Measurements from ENCODE around the gene PIP5K1C. TPM values are rescaled to one million over a fixed set of nuclear protein-coding genes. Genes with fewer than 3 reads are reported as not detected.

Gene PIP5K1C
- total RNA-seq, 1 experiment from 2014 or later: 34.0 TPM

DNA sequence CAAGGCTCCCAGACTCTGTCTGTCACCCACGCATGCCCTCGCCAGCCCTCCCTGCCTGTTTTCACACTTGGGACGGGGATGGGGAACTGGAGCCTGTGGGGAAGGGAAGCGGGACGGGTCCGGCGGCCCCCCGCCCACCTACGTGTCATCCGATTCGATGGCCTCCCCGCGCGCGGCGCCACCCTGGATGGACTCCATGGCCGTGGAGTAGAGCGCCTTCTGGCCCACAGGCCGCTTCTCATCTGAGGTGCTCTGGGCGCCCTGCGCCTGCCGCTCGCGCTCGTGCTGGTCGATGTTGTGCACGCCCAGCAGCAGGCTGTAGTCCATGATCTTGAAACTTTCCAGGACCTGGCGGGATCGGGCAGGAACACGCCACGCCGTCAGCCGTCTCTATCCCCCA is 48.6 kb downstream of the PIP5K1C start:
- H3K36me3 Mint-ChIP-seq: peaks cover 2% of the 10 kb centered on the region; the same call in 1 of the 2 replicates
- CTCF ChIA-PET: no interaction called here
- H3K27me3 Mint-ChIP-seq (ENCODE audit: low read depth): no peaks in the 10 kb centered on the region
- TF ChIP-seq, protein P1, sequence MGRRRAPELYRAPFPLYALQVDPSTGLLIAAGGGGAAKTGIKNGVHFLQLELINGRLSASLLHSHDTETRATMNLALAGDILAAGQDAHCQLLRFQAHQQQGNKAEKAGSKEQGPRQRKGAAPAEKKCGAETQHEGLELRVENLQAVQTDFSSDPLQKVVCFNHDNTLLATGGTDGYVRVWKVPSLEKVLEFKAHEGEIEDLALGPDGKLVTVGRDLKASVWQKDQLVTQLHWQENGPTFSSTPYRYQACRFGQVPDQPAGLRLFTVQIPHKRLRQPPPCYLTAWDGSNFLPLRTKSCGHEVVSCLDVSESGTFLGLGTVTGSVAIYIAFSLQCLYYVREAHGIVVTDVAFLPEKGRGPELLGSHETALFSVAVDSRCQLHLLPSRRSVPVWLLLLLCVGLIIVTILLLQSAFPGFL (CRISPR knock-in tag; IDR thresholded peaks at IDR 0.05; ENCODE audit: borderline replicate concordance): no peak
- TF ChIP-seq, protein P2, sequence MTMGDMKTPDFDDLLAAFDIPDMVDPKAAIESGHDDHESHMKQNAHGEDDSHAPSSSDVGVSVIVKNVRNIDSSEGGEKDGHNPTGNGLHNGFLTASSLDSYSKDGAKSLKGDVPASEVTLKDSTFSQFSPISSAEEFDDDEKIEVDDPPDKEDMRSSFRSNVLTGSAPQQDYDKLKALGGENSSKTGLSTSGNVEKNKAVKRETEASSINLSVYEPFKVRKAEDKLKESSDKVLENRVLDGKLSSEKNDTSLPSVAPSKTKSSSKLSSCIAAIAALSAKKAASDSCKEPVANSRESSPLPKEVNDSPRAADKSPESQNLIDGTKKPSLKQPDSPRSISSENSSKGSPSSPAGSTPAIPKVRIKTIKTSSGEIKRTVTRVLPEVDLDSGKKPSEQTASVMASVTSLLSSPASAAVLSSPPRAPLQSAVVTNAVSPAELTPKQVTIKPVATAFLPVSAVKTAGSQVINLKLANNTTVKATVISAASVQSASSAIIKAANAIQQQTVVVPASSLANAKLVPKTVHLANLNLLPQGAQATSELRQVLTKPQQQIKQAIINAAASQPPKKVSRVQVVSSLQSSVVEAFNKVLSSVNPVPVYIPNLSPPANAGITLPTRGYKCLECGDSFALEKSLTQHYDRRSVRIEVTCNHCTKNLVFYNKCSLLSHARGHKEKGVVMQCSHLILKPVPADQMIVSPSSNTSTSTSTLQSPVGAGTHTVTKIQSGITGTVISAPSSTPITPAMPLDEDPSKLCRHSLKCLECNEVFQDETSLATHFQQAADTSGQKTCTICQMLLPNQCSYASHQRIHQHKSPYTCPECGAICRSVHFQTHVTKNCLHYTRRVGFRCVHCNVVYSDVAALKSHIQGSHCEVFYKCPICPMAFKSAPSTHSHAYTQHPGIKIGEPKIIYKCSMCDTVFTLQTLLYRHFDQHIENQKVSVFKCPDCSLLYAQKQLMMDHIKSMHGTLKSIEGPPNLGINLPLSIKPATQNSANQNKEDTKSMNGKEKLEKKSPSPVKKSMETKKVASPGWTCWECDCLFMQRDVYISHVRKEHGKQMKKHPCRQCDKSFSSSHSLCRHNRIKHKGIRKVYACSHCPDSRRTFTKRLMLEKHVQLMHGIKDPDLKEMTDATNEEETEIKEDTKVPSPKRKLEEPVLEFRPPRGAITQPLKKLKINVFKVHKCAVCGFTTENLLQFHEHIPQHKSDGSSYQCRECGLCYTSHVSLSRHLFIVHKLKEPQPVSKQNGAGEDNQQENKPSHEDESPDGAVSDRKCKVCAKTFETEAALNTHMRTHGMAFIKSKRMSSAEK (CRISPR knock-in tag; IDR thresholded peaks at IDR 0.05; ENCODE audit: borderline replicate concordance): no peak
- no peak for TF ChIP-seq ETV6 (CRISPR knock-in tag; IDR thresholded peaks at IDR 0.05)
- TF ChIP-seq, protein P3, sequence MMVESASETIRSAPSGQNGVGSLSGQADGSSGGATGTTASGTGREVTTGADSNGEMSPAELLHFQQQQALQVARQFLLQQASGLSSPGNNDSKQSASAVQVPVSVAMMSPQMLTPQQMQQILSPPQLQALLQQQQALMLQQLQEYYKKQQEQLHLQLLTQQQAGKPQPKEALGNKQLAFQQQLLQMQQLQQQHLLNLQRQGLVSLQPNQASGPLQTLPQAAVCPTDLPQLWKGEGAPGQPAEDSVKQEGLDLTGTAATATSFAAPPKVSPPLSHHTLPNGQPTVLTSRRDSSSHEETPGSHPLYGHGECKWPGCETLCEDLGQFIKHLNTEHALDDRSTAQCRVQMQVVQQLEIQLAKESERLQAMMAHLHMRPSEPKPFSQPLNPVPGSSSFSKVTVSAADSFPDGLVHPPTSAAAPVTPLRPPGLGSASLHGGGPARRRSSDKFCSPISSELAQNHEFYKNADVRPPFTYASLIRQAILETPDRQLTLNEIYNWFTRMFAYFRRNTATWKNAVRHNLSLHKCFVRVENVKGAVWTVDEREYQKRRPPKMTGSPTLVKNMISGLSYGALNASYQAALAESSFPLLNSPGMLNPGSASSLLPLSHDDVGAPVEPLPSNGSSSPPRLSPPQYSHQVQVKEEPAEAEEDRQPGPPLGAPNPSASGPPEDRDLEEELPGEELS (CRISPR knock-in tag; IDR thresholded peaks at IDR 0.05): no peak
- TF ChIP-seq, protein P4, sequence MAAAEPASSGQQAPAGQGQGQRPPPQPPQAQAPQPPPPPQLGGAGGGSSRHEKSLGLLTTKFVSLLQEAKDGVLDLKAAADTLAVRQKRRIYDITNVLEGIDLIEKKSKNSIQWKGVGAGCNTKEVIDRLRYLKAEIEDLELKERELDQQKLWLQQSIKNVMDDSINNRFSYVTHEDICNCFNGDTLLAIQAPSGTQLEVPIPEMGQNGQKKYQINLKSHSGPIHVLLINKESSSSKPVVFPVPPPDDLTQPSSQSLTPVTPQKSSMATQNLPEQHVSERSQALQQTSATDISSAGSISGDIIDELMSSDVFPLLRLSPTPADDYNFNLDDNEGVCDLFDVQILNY (CRISPR knock-in tag; IDR thresholded peaks at IDR 0.05): no peak
- TF ChIP-seq ZNF671 (CRISPR knock-in tag; IDR thresholded peaks at IDR 0.05): no peak
- TF ChIP-seq, protein P5, sequence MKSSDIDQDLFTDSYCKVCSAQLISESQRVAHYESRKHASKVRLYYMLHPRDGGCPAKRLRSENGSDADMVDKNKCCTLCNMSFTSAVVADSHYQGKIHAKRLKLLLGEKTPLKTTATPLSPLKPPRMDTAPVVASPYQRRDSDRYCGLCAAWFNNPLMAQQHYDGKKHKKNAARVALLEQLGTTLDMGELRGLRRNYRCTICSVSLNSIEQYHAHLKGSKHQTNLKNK (CRISPR knock-in tag; IDR thresholded peaks at IDR 0.05): no peak
- TF ChIP-seq CREM (CRISPR knock-in tag; IDR thresholded peaks at IDR 0.05): no peak
- TF ChIP-seq GABPB1 (CRISPR knock-in tag; IDR thresholded peaks at IDR 0.05): no peak
- TF ChIP-seq, protein P6, sequence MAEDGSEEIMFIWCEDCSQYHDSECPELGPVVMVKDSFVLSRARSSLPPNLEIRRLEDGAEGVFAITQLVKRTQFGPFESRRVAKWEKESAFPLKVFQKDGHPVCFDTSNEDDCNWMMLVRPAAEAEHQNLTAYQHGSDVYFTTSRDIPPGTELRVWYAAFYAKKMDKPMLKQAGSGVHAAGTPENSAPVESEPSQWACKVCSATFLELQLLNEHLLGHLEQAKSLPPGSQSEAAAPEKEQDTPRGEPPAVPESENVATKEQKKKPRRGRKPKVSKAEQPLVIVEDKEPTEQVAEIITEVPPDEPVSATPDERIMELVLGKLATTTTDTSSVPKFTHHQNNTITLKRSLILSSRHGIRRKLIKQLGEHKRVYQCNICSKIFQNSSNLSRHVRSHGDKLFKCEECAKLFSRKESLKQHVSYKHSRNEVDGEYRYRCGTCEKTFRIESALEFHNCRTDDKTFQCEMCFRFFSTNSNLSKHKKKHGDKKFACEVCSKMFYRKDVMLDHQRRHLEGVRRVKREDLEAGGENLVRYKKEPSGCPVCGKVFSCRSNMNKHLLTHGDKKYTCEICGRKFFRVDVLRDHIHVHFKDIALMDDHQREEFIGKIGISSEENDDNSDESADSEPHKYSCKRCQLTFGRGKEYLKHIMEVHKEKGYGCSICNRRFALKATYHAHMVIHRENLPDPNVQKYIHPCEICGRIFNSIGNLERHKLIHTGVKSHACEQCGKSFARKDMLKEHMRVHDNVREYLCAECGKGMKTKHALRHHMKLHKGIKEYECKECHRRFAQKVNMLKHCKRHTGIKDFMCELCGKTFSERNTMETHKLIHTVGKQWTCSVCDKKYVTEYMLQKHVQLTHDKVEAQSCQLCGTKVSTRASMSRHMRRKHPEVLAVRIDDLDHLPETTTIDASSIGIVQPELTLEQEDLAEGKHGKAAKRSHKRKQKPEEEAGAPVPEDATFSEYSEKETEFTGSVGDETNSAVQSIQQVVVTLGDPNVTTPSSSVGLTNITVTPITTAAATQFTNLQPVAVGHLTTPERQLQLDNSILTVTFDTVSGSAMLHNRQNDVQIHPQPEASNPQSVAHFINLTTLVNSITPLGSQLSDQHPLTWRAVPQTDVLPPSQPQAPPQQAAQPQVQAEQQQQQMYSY (CRISPR knock-in tag; IDR thresholded peaks at IDR 0.05): no peak
- TF ChIP-seq, protein P7, sequence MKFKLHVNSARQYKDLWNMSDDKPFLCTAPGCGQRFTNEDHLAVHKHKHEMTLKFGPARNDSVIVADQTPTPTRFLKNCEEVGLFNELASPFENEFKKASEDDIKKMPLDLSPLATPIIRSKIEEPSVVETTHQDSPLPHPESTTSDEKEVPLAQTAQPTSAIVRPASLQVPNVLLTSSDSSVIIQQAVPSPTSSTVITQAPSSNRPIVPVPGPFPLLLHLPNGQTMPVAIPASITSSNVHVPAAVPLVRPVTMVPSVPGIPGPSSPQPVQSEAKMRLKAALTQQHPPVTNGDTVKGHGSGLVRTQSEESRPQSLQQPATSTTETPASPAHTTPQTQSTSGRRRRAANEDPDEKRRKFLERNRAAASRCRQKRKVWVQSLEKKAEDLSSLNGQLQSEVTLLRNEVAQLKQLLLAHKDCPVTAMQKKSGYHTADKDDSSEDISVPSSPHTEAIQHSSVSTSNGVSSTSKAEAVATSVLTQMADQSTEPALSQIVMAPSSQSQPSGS (CRISPR knock-in tag; IDR thresholded peaks at IDR 0.05; ENCODE audit: borderline replicate concordance, low read depth): no peak
- TF ChIP-seq, protein P8, sequence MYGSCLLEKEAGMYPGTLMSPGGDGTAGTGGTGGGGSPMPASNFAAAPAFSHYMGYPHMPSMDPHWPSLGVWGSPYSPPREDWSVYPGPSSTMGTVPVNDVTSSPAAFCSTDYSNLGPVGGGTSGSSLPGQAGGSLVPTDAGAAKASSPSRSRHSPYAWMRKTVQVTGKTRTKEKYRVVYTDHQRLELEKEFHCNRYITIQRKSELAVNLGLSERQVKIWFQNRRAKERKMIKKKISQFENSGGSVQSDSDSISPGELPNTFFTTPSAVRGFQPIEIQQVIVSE (CRISPR knock-in tag; IDR thresholded peaks at IDR 0.05; ENCODE audit: borderline replicate concordance): no peak
- DNase-seq (ENCODE audit: low spot score): no peak
- H3K9me3 Mint-ChIP-seq: no peaks in the 10 kb centered on the region
- H3K27ac Mint-ChIP-seq: no peak overlapping the region
- no peak overlapping the region for H3K4me3 Mint-ChIP-seq
- POLR2A ChIA-PET: no interaction called here
- H3K4me1 Mint-ChIP-seq: no peaks in the 10 kb centered on the region
- ATAC-seq: no peak
